Mucosa of rectum (tissue), 2 donors: Measurements from ENCODE around the gene UBE3B.

Source experiments
- H3K27ac ChIP-seq, 2 donors: one replicate each; pipeline ENCODE4 v1.7.0; 2013; ENCODE audit warnings: inconsistent platforms in 2 of 2, low read depth in 2 of 2, low read length in 2 of 2
- H3K27me3 ChIP-seq, 2 donors: one replicate each; pipeline ENCODE4 v1.7.0; 2013; ENCODE audit warnings: low read length in 2 of 2; ENCODE audit not compliant: control insufficient read depth in 2 of 2, insufficient read depth in 2 of 2
- H3K36me3 ChIP-seq, 2 donors: one replicate each; pipeline ENCODE4 v1.7.0; 2013; ENCODE audit warnings: low read length in 2 of 2; ENCODE audit not compliant: control insufficient read depth in 2 of 2, insufficient read depth in 2 of 2
- H3K4me1 ChIP-seq, 2 donors: one replicate each; pipeline ENCODE4 v1.7.0; 2013; ENCODE audit warnings: low read length in 2 of 2, mild to moderate bottlenecking in 1 of 2; ENCODE audit not compliant: control insufficient read depth in 2 of 2, insufficient read depth in 2 of 2
- H3K4me3 ChIP-seq, 2 donors: one replicate each; pipeline ENCODE4 v1.7.0; 2013; ENCODE audit warnings: low read length in 2 of 2
- H3K9ac ChIP-seq, 2 donors: one replicate each; pipeline ENCODE4 v1.7.0; 2013; ENCODE audit warnings: low read length in 2 of 2, low read depth in 1 of 2, mild to moderate bottlenecking in 1 of 2
- H3K9me3 ChIP-seq, 2 donors: one replicate each; pipeline ENCODE4 v1.7.0; 2013; ENCODE audit warnings: low read length in 2 of 2; ENCODE audit not compliant: control insufficient read depth in 2 of 2
- donor health status: healthy.
- donor health status: Normal muscosa, but diverticular disease.

The UBE3B gene

DNA sequence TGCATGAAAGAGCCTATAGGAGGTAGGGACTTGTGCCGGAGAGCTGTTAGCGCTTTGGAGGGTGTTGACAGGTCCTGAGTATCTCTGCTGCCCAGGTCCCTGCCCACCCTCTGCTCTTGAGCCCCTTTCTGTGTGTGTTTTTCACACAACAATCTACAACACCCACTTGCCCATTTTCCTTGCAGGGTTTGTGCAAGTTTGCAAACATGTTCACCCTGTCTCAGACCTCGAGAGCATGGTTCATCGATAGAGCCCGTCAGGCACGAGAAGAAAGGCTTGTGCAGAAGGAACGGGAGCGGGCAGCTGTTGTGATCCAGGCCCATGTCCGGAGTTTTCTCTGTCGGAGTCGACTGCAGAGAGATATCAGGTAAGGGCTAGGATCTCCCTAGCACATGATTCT, 5.9 kb downstream of the UBE3B start:
- Histone ChIP-seq H3K4me1 (no peaks in the 10 kb centered on the region), H3K9ac (no peak overlapping the region), H3K27ac (no peak overlapping the region), H3K9me3 (no peaks in the 10 kb centered on the region), H3K36me3 (peaks cover 47 to 50% of the 10 kb centered on the region in 2 donors), H3K4me3 (no peak overlapping the region), H3K27me3 (no peaks in the 10 kb centered on the region)

DNA sequence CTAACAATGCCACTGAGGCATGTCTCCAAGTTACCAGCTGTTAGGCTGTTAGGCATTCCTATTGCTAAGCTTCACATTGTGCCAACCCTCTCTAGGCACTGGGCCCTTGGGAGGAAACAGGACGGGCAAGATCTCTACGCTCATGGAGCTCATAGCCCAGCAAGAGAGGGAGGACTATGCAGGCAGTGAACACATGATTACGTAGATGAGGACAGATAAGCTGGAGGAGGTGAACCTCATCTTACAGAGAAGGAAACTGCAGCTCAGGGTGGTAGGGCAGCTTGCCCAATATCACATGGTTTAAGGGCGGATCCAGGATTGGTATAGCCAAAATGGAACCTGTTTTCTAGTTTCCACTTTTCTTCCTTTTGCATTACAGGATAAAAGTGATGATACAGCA, 7.8 kb downstream of the UBE3B start:
- no peaks in the 10 kb centered on the region for H3K4me1 ChIP-seq
- peaks cover 65 to 69% of the 10 kb centered on the region in 2 donors for H3K36me3 ChIP-seq
- no peak overlapping the region for H3K9ac ChIP-seq

DNA sequence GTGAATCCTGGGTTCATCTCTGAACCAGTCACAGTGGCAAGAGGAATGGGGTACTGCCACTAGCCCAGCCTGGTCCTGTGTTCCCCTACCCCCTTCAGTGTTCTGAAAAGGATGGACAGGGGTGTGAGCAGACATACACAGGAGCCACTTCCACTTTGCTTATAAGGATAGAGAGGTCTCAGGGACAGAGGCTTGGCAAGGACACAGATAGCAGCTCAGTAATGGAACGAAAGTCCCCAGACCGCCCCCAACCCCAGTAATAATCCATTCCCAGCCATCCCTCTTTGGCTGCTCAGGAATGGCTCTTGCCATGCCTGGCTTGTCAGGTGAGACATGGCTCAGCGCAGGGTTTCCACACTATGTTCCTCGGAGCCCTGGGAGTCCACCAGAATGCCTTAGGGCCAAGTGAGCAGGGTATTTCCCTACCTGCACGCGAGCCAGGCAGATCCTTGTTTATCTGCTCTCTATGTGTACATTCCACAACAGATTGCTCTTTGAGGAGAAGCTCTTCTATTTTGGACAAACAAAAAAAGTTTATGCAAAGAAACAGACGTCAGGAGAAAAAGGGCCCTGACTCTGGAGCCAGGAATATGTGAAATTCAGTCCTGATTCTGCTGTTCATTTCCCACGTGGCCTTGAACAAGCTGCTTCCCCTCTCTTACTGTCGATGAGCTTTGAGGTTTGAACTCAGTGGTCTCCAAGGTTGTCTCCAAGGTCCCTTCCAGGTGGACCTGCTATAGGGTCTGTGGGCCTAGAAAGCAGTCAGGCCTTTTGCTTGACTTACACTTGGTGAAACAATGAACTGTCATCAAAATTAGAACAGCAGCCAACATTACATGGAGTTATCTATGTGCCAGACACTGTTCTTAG, 10.0 kb downstream of the UBE3B start:
- H3K4me3 ChIP-seq: no peak overlapping the region
- no peaks in the 10 kb centered on the region for H3K9me3 ChIP-seq
- peaks cover 83 to 87% of the 10 kb centered on the region in 2 donors for H3K36me3 ChIP-seq
- no peak overlapping the region for H3K9ac ChIP-seq
- no peaks in the 10 kb centered on the region for H3K27me3 ChIP-seq
- H3K4me1 ChIP-seq: no peaks in the 10 kb centered on the region
- no peak overlapping the region for H3K27ac ChIP-seq

More for the DNA sequence above, 7.8 kb downstream of the UBE3B start:
- Histone ChIP-seq H3K4me3 (no peak overlapping the region), H3K9me3 (no peaks in the 10 kb centered on the region), H3K27ac (no peak overlapping the region), H3K27me3 (no peaks in the 10 kb centered on the region)

DNA sequence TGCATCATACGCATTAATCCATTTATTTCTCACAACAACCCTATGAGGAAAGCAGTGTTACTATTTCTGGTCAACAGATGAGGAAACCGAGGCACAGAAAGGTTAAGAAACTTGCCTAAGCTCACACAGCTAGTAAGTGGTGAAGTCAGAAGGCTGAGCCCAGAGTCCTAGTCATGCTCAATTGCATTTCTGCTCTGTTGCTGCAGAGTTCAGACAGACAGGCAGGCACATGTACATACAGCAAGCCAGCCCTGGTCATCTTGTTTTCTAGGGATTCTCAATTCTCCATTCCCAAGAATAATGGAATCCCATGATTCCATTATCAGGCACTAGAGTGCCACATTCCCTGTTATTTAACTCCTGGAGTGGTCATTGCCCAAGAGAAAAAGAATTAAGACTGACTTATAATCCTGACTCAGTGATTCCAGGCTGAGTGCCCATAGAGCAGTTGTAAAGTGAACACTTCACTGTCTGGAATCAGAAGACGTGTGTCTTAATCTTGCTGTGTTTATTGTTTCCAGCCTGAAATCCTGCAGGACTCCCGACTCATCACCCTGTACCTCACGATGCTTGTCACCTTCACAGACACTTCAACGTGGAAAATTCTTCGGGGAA, 10.7 kb downstream of the UBE3B start:
- no peaks in the 10 kb centered on the region for H3K27me3 ChIP-seq
- no peaks in the 10 kb centered on the region for H3K4me1 ChIP-seq
- H3K36me3 ChIP-seq: peaks cover 85 to 88% of the 10 kb centered on the region in 2 donors
- H3K9ac ChIP-seq: no peak overlapping the region
- H3K27ac ChIP-seq: no peak overlapping the region
- no peak overlapping the region for H3K4me3 ChIP-seq
- H3K9me3 ChIP-seq: no peaks in the 10 kb centered on the region

DNA sequence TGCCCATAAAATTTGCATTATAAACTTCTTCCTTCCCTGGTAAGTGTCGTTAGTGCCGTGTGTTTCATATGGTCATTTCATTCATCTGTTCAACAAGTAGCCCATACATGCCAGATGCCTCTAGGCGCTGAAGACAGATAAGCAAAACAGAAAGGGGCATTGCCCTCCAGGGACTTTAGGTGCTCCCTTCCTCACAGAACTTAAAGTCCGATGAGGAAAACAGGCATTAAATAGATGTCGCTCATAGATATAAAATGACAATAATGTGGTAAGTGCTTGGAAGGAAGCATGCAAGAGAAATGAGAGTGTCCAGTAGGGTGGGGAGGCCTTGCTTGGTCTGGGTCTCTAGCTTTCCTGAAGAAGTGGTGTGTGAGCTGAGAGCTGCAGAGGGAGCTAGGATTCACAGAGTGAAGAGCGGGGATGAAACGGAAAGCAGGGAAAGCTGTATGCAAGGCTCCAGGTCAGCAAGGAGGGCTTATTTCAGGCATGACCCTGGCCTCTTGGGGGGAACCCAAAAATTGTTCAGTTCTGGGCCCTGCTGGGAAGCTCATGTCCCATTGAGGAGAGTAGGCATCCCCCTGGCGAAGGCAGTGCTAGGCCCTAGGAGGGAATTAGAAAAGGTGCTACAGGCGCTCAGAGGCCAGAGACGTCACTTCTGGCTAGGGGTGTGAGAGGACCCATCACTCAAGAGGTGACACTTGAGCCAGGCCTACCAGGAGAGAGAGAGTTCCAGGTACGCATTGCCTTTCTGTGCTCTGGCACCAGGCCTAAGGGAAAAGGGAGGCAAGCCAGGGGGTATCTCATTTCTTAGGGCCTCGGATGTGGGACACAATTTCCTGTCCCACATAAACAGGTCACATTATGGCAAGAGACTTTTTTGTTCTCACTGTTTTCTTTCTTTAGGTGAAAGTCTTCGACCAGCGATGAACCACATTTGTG, 11.9 kb downstream of the UBE3B start:
- Histone ChIP-seq H3K27me3 (no peaks in the 10 kb centered on the region), H3K27ac (no peak overlapping the region), H3K36me3 (peaks cover 77 to 82% of the 10 kb centered on the region in 2 donors), H3K9ac (no peak overlapping the region), H3K4me3 (no peak overlapping the region), H3K9me3 (no peaks in the 10 kb centered on the region), H3K4me1 (no peaks in the 10 kb centered on the region)

DNA sequence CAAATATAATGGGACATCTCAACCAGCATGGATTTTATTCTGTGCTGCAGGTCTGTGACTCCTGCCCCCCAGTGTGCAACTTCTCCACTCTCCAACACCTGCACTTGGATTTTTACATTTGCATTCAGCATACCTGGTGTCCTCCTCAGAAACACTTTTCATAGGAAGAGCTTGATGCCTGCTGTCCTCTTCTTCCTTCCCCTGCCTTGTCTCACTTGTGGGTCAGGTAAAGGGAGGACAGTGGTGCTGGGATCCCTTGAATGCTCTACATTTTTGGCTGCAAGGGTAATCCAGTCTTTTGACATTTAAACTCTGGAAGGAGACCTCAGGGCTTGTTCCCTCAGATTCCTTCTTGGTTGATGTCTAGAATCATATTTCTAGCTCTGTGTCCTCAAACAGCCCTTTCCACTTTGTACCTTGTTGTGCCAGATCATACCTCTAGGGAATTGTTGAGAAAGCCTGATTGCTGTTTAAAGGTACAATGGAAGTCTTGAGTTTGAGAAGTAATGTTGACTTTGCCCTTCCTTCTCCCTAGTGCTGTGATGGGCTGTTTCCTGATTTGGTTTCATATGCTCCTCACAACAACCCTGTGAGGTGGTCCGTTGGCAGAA, 12.6 kb downstream of the UBE3B start:
- no peak overlapping the region for H3K9ac ChIP-seq
- H3K27me3 ChIP-seq: no peaks in the 10 kb centered on the region
- H3K36me3 ChIP-seq: peaks cover 79 to 83% of the 10 kb centered on the region in 2 donors
- no peaks in the 10 kb centered on the region for H3K9me3 ChIP-seq
- H3K4me3 ChIP-seq: no peak overlapping the region
- no peak overlapping the region for H3K27ac ChIP-seq
- no peaks in the 10 kb centered on the region for H3K4me1 ChIP-seq

DNA sequence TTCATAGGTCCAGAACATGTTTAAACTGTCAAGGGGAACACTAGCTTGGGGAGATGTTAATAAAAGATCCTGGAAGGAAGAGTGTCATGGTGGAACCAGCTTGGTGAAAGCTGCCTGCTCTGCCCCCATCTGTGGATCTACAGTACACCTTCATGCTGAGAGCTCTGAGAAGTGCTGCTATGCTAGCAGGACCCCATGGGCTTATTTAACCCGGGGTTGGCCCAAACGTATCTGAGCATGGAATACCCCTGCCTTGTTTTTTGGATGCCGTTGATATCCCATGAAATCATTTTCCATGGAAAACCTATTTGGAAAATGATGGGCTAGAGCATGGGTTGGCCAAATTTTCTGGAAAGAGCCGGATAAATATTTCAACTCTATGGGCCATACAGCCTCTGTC, 14.2 kb downstream of the UBE3B start:
- Histone ChIP-seq H3K27me3 (no peaks in the 10 kb centered on the region), H3K36me3 (peaks cover 66 to 72% of the 10 kb centered on the region in 2 donors), H3K4me1 (no peaks in the 10 kb centered on the region), H3K9ac (no peak overlapping the region), H3K4me3 (no peak overlapping the region), H3K9me3 (no peaks in the 10 kb centered on the region), H3K27ac (no peak overlapping the region)

DNA sequence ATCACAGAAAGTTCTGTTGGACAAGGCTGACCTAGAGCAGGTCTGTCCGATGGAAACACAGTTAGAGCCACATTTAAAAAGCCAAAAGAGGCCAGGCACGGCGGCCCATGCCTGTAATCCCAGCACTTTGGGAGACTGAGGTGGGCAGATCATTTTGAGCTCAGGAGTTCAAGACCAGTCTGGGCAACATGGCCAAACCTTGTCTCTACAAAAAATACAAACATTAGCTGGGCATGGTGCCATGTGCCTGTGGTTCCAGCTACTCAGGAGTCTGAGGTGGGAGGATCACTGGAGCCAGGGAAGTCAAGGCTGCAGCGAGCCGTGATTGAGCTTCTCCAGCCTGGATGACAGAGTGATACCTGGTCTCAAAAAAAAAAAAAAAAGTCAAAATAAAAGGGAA, 14.9 kb downstream of the UBE3B start:
- peaks cover 59 to 67% of the 10 kb centered on the region in 2 donors for H3K36me3 ChIP-seq
- no peaks in the 10 kb centered on the region for H3K9me3 ChIP-seq
- no peak overlapping the region for H3K4me3 ChIP-seq
- H3K9ac ChIP-seq: no peak overlapping the region
- no peaks in the 10 kb centered on the region for H3K4me1 ChIP-seq
- H3K27me3 ChIP-seq: no peaks in the 10 kb centered on the region
- H3K27ac ChIP-seq: no peak overlapping the region

DNA sequence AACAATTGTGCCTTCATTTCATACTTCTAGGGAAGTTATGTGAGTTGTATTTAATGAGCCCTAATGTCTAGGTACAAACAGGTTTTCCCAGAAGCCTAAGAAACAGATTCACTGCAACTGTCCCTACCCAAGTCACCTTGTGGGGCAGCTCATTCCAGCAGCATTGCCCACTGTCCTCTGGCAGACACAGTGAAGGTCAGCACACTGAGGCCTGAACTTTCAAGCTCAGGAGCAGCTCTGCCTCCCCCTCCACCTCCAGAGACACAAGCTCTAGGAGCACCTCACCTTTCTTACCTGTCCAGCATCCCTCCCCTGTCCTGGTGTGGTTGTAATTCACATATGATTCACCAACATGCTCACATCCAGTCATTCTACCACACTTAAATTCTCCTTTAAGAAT, 15.7 kb downstream of the UBE3B start:
- H3K4me1 ChIP-seq: no peaks in the 10 kb centered on the region
- no peaks in the 10 kb centered on the region for H3K9me3 ChIP-seq
- no peak overlapping the region for H3K4me3 ChIP-seq
- no peaks in the 10 kb centered on the region for H3K27me3 ChIP-seq
- H3K27ac ChIP-seq: no peak overlapping the region
- H3K9ac ChIP-seq: no peak overlapping the region
- peaks cover 58 to 67% of the 10 kb centered on the region in 2 donors for H3K36me3 ChIP-seq
